NCI-H460 (cell line): ENCODE data around the gene EPHB4. TPM values are rescaled to one million over a fixed set of nuclear protein-coding genes. Genes with fewer than 3 reads are reported as not detected.

Experiments
- small RNA-seq, 2 experiments: library from RNA; depleted of rRNA; stranded (forward); fragments of <200 nt; gene quantifications; one replicate each; pipeline ENCODE3, GENCODE V24; 2014
- total RNA-seq: library from RNA; depleted of rRNA; stranded (reverse); fragments of >200 nt; shearing (Covaris generic); gene quantifications from 2 replicates; pipeline ENCODE4 v1.2.3, GENCODE V29; 2014; rRNA removed

Gene EPHB4
- total RNA-seq, 1 experiment from 2014 or later, result 45.3 TPM

Small RNAs within 50 kb of the gene (small RNA-seq; reads per million reads assigned to genes)
- gene RN7SL750P, result 0 reads per million in 2 experiments

Other genes starting within 250 kb of the EPHB4 start
- gene LRCH4, start 241.4 kb downstream of the EPHB4 start, total RNA-seq, result 11.0 and 11.1 TPM in 2 replicates
- 0.69 and 1.3 TPM in 2 replicates for gene FBXO24, start 241.2 kb downstream of the EPHB4 start, total RNA-seq
- 1.6 and 2.5 TPM in 2 replicates for gene PCOLCE, start 225.2 kb downstream of the EPHB4 start, total RNA-seq
- 7.2 and 7.3 TPM in 2 replicates for gene MOSPD3, start 215.0 kb downstream of the EPHB4 start, total RNA-seq
- 1.4 and 3.8 TPM in 2 replicates for gene TFR2, start 186.0 kb downstream of the EPHB4 start, total RNA-seq
- gene ACTL6B, start 171.1 kb downstream of the EPHB4 start, total RNA-seq, result not detected in 2 replicates
- gene GNB2, start 153.8 kb downstream of the EPHB4 start, total RNA-seq, result 88.0 and 96.4 TPM in 2 replicates
- gene GIGYF1, start 133.3 kb downstream of the EPHB4 start, total RNA-seq, result 15.7 and 17.2 TPM in 2 replicates
- 45.7 and 50.1 TPM in 2 replicates for gene POP7, start 121.4 kb downstream of the EPHB4 start, total RNA-seq
- not detected in 2 replicates for gene EPO, start 107.1 kb downstream of the EPHB4 start, total RNA-seq
- not detected in 2 replicates for gene ZAN, start 93.9 kb downstream of the EPHB4 start, total RNA-seq
- gene SLC12A9, start 25.2 kb upstream of the EPHB4 start, total RNA-seq, result 10.5 and 11.8 TPM in 2 replicates
- 75.8 and 78.5 TPM in 2 replicates for gene TRIP6, start 39.9 kb upstream of the EPHB4 start, total RNA-seq
- 43.4 and 44.0 TPM in 2 replicates for gene SRRT, start 47.6 kb upstream of the EPHB4 start, total RNA-seq
- 4.6 and 7.0 TPM in 2 replicates for gene UFSP1, start 62.2 kb upstream of the EPHB4 start, total RNA-seq
- 0.17 and 0.27 TPM in 2 replicates for gene ACHE, start 68.4 kb upstream of the EPHB4 start, total RNA-seq
- 0.32 TPM in 1 of 2 replicates, not detected in the other for gene MUC3A, start 122.0 kb upstream of the EPHB4 start, total RNA-seq
- gene MUC12, start 142.0 kb upstream of the EPHB4 start, total RNA-seq, result 0.30 TPM in 1 of 2 replicates, not detected in the other
- gene MUC17, start 192.6 kb upstream of the EPHB4 start, total RNA-seq, result not detected in 2 replicates